ENCODE measurements around the gene SUGP2.

- TF ChIP-seq CTCF (IDR thresholded peaks at IDR 0.05) (no peak), EZH2 (IDR thresholded peaks at IDR 0.05) (no peak), EZH2phosphoT487 (IDR thresholded peaks at IDR 0.05) (no peak)
Measured at GRCh38 chr19:18999016-18999758, 34.1 kb downstream of the SUGP2 start.
